VCaP (cell line): Measurements from ENCODE around the gene CLEC2B.

Source experiments
- H3K27ac ChIP-seq: fragments of 450-650 bp; 2 replicates; pipeline ENCODE4 v1.5.1; 2017
- CTCF ChIP-seq: fragments of 450-650 bp; conservative IDR thresholded peaks from 2 replicates; pipeline ENCODE4 v1.5.1; 2017; ENCODE audit warnings: mild to moderate bottlenecking, moderate library complexity

Gene CLEC2B

GRCh38 chr12:9869307-9870161 is at the start of gene CLEC2B:
Gene CLEC2B, minus strand, starts transcription at chr12:9869354.
- no peak for TF ChIP-seq CTCF
- no peak within 1 kb of the TSS for H3K27ac ChIP-seq

GRCh38 chr12:9911708-9912107 is 42.6 kb upstream of the CLEC2B start:
- no peak overlapping the region for H3K27ac ChIP-seq
- TF ChIP-seq CTCF = no peak

GRCh38 chr12:9910716-9911421 is 41.7 kb upstream of the CLEC2B start:
- no peak for TF ChIP-seq CTCF
- H3K27ac ChIP-seq = no peak overlapping the region

GRCh38 chr12:9909724-9910123 is 40.6 kb upstream of the CLEC2B start:
- no peak overlapping the region for H3K27ac ChIP-seq
- no peak for TF ChIP-seq CTCF

- H3K27ac ChIP-seq = no peak overlapping the region
- TF ChIP-seq CTCF = no peak
Observed at GRCh38 chr12:9908350-9908749, 39.2 kb upstream of the CLEC2B start.

- H3K27ac ChIP-seq = no peak overlapping the region
Observed at GRCh38 chr12:9907769-9908168, 38.6 kb upstream of the CLEC2B start.

More at GRCh38 chr12:9907769-9908168, 38.6 kb upstream of the CLEC2B start:
- no peak for TF ChIP-seq CTCF
